ENCODE measurements around the gene PGM2.

The PGM2 gene

GRCh38 chr4:37867102-37867501, 40.6 kb downstream of the PGM2 start:
- no peak for DNase-seq

GRCh38 chr4:37868238-37868637, 41.8 kb downstream of the PGM2 start:
- DNase-seq = no peak

GRCh38 chr4:37872310-37872988, 46.0 kb downstream of the PGM2 start:
- no peak for DNase-seq

DNA sequence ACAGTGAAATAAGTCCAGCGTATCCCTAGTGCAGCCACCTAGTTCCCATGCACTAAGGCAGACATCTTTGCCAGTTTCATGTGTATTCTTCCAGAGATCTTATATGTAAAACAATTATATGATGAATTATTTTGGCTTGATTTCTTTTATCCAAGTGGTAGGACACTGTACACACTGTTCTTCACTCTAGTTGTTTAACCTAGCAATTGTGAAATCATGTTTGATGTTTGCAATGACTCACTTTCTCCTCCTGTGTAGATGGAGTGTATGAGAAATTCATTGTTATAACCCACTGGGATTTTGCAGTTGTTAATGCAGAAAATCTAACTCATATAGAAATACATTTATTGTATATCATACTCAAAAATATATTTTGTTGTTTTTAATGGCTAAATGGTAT, 46.9 kb downstream of the PGM2 start:
- no peak for DNase-seq

GRCh38 chr4:37876156-37876555, 49.7 kb downstream of the PGM2 start:
- no peak for DNase-seq

GRCh38 chr4:37879365-37879764, 52.9 kb downstream of the PGM2 start:
- DNase-seq = no peak

DNA sequence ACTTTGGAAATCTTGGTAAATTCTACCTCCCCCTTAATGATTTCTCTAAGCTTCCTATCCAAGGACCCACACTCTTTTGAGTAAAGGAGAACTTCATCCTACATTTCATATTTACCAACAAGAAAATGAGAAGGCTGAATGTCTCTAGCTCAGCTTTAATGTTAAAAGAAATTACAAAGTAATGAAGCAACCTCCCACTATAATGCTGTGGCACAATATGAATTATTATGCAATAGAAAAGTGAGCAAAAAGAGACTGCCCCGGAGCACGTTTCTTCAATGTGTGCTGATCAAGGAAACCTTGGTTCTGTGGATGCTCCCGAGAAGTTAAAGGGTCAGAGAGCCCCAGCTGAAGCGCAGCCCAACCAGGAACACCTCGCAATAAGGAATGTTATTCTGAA, 55.3 kb downstream of the PGM2 start:
- no peak for DNase-seq

DNA sequence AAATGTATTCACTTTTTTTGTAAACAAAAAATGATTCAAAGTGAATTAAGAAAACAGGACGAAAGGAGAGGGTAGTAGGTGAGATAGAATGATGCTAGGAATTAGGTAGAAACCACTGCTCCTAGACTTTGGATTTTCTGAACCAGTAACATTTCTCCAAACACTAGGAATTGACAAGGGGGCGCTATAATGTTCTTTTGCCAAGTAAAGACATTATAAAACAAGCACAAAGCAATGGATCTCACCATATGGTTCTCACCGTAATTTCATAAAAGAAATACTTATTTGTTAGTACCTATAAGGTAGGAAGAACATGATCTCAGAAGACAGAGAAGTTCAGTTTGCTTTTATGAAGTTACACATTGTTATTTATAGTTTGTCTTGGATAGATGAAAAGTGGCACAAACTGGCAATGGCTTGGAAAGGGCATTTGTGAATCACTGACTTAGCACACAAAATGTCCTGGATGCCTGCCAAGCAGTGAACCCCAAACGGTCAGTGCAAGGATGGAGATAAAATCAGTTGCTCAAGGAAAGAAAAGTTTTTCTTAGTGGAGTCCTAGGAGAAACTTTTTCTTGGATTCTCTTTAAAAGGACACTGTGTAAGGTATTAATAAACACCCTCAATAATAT, 56.3 kb downstream of the PGM2 start:
- no peak for DNase-seq

- no peak for DNase-seq
These were observed 58.5 kb downstream of the PGM2 start for GRCh38 chr4:37884855-37885487.

GRCh38 chr4:37885496-37885895, 59.0 kb downstream of the PGM2 start:
- DNase-seq = no peak

DNA sequence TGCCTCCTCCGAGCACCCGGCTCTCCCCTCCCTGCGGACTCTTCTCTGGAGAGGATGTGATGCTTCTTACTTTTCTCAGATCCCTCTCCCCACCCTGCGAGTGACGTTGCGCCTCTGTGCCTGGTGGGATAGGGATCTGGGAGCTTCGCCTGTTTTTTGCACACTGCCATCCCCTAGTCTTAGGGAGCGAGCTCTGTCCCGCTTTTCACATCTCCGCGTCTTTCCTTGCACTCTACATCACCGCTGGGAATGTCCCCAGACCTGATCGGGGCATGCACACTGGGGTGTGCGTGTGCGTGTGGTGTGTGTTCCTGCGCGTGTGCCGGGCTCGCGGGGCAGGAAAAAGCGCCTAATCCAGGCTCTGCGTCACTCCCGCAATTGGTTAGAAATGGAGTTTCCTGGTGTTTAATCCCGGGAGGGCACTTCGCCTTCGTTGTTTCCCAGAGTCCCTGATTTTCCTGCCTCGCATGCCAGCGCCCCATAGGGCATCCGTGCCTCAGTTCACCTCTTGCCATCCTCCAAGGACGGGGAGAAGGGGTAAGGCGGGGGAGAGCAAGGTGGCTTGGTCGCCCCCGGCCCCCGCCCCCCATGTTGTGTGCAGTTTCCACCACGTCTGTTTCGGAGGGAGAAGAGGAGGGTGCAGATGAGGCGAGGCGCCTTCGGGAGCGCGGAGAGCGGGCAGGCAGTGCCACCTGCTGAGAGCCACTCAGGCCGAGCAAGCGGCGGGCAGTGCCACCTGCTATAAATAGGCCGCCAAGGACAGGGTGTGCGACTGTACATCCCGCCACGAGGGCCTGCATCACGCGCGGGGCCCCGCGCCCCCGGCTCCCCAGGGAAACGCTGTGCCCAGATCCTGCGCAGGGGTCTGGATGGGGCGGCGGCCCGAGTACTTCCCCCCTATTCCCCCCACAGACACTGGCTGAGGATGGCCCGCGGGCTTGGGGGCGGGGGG, 63.6 kb downstream of the PGM2 start:
- DNase-seq = peak; percentile 22

DNA sequence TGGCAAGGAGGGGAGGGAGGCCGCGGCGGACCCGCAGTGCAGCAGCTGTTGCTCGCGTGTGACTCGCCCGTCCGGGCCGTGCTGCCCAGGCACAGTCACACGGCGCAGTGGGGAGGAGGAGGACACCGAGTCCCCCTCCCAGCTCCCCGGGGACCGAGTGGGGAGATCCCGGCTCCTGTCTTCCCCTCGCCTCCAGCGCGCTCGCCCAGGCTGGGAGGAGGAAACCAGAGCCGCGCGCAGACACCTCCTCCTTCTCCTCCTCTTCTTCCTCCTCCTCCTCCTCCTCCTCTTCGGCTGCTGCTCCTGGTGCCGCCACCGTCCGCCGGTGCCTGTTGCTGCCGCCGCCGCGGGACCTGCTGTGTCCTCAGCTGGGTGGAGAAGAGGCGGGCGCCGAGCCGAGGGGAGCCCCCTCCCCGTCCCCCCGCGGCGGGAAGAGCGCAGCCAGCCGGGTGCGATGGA, 64.3 kb downstream of the PGM2 start, which contains the start of gene TBC1D1:
Gene TBC1D1 (plus strand): TSS at position 284 of the 459 bp plus-strand sequence. CDS start 11,012 bp downstream, outside the sequence.
- peak; percentile 22 for DNase-seq

GRCh38 chr4:37891260-37892159, 65.0 kb downstream of the PGM2 start:
- peak; percentile 9 for DNase-seq

DNA sequence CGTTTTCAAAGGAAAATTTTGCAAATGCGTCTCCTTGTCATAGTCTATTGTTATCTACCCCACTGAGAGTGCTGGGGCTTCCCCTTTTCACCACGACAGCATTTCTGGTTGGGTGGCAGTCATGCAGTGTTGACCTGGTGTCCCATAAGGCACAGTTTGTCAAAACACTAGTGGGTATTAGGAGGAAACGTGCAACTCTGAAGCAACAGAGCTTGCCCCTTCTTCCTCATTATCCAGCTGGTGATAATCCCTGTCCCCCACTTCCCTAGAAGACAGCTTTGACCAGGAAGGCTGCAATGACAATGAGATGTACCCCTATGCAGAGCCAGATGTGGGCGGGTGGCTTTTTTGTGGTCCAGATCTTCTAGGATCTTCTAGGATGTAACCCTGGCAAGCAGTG, 66.2 kb downstream of the PGM2 start:
- DNase-seq = no peak

DNA sequence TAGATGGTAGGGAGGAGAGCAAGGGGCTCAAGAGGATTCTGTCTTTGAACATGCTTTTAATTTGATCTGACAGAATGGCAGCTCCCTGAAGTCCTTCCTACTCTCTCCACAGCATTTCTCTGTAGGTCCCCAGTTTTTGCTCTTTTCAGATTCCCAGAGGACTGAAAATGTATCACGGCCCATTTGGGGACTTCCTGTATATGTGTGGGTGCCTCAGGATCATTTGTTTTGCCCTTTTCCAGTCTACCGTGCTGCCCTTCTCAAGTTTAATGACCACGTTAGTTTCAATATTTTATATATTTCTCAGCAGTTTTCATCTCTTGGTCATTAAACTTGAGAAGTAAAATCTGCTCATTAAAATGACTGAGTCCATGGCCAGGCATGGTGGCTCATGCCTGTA, 66.7 kb downstream of the PGM2 start:
- DNase-seq = no peak

- no peak for DNase-seq
These were observed 68.8 kb downstream of the PGM2 start for GRCh38 chr4:37895271-37895670.

DNA sequence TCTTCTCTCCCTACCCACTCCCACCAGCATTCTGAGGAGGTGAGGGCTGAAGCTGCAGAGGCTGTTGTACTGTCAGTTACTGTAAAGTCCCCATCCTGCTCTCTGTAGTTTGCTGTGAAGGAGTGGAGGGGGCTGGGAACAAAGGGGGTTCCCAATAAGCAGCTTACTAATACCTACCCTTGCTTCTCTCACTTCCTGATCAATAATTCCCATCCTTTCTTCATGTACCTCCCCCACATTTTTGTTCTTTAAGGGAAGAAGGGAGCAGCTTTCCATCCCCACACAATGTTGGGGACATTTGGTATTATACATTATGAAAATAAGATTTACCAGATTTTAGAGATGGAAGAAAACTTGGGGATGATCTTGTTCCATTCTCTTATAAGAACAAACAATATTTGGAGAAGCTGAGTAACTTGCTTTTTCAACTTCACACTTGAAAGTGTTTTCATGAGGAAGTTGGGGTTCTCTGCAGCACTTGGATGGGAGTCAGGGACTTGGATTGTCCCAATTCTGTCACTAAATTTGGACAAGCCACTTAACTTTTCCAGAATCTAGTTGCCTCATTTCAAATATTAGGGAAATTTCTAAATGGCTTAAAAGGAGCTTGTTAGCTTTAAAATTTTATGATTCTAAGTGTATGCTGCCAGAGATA, 69.8 kb downstream of the PGM2 start:
- DNase-seq = no peak

DNA sequence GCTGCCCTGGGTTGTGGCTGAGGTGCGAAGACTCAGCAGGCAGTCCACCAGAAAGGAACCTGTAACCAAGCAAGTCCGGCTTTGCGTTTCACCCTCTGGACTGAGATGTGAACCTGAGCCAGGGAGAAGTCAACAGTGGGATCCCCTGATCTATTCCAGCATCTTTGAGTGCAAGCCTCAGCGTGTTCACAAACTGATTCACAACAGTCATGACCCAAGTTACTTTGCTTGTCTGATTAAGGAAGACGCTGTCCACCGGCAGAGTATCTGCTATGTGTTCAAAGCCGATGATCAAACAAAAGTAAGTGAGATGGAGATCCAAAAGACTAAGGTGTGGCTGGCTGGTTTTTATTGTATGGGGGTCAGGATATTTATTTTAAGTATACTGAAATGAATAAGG, 75.7 kb downstream of the PGM2 start:
- DNase-seq = no peak

- no peak for DNase-seq
These were observed 76.5 kb downstream of the PGM2 start for GRCh38 chr4:37902738-37903693.

DNA sequence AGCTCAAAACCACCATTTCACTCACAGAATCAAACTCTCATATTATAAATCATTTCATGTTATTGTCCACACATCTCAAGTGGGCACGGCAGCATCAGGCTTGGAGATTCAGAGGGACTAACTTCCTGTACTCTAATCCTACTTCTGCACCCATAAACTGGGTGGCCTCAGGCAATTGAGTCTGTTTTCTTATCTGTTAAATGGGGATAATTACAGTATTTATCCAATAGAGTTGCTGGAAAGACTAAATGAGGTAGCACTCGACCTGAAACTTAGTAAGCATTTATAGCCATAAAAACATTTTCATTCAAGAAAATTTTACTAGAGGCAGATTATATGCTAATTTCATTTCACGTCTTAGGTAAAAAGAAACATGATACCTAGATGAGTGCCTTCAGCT, 77.4 kb downstream of the PGM2 start:
- peak; percentile 8 for DNase-seq

All from NCI-H1105 (cell line).